Neural cell (in vitro differentiated cells): Measurements from ENCODE around the gene CRY2.

Experiments
- CTCF ChIP-seq: fragments of 450-650 bp; IDR thresholded peaks from 2 replicates; pipeline ENCODE4 v1.5.1; 2014; ENCODE audit warnings: antibody characterized with exemption, mild to moderate bottlenecking, moderate library complexity; ENCODE audit not compliant: poor library complexity, severe bottlenecking
- EP300 ChIP-seq: fragments of 450-650 bp; conservative IDR thresholded peaks from 2 replicates; pipeline ENCODE4 v1.6.1; 2014; ENCODE audit warnings: antibody characterized with exemption, mild to moderate bottlenecking, moderate library complexity; ENCODE audit not compliant: poor library complexity, severe bottlenecking
- EZH2 ChIP-seq: fragments of 200-600, 300-800 bp; shearing (Covaris generic), sonication (generic); IDR thresholded peaks from 2 replicates; pipeline ENCODE4 v1.6.1; 2014; ENCODE audit warnings: antibody characterized with exemption, low read length, borderline replicate concordance, mild to moderate bottlenecking; ENCODE audit not compliant: insufficient read depth, poor library complexity, severe bottlenecking
- MXI1 ChIP-seq: fragments of 450-650 bp; conservative IDR thresholded peaks from 2 replicates; pipeline ENCODE4 v1.6.1; 2014; ENCODE audit warnings: antibody characterized with exemption, mild to moderate bottlenecking; ENCODE audit not compliant: poor library complexity, severe bottlenecking
- POLR2AphosphoS5 ChIP-seq: IDR thresholded peaks from 2 replicates; pipeline ENCODE4 v1.6.1; 2012
- RAD21 ChIP-seq: fragments of 450-650 bp; conservative IDR thresholded peaks from 2 replicates; pipeline ENCODE4 v1.6.1; 2014; ENCODE audit warnings: antibody characterized with exemption, mild to moderate bottlenecking, moderate library complexity
- SMC3 ChIP-seq: fragments of 450-650 bp; conservative IDR thresholded peaks from 2 replicates; pipeline ENCODE4 v1.6.1; 2014; ENCODE audit warnings: antibody characterized with exemption, mild to moderate bottlenecking, moderate library complexity; ENCODE audit not compliant: poor library complexity
- TAF1 ChIP-seq: IDR thresholded peaks from 2 replicates; pipeline ENCODE4 v1.6.1; 2012; ENCODE audit warnings: low read depth
- TF ChIP-seq, protein P1 (sequence below): IDR thresholded peaks from 2 replicates; pipeline ENCODE4 v1.6.1; 2012; ENCODE audit warnings: borderline replicate concordance

GRCh38 chr11:45860348-45860747, 13.1 kb downstream of the CRY2 start:
- TF ChIP-seq CTCF, result no peak
- no peak for TF ChIP-seq SMC3
- TF ChIP-seq TAF1, result no peak
- TF ChIP-seq EZH2, result no peak
- TF ChIP-seq POLR2AphosphoS5, result no peak
- TF ChIP-seq, protein P1, sequence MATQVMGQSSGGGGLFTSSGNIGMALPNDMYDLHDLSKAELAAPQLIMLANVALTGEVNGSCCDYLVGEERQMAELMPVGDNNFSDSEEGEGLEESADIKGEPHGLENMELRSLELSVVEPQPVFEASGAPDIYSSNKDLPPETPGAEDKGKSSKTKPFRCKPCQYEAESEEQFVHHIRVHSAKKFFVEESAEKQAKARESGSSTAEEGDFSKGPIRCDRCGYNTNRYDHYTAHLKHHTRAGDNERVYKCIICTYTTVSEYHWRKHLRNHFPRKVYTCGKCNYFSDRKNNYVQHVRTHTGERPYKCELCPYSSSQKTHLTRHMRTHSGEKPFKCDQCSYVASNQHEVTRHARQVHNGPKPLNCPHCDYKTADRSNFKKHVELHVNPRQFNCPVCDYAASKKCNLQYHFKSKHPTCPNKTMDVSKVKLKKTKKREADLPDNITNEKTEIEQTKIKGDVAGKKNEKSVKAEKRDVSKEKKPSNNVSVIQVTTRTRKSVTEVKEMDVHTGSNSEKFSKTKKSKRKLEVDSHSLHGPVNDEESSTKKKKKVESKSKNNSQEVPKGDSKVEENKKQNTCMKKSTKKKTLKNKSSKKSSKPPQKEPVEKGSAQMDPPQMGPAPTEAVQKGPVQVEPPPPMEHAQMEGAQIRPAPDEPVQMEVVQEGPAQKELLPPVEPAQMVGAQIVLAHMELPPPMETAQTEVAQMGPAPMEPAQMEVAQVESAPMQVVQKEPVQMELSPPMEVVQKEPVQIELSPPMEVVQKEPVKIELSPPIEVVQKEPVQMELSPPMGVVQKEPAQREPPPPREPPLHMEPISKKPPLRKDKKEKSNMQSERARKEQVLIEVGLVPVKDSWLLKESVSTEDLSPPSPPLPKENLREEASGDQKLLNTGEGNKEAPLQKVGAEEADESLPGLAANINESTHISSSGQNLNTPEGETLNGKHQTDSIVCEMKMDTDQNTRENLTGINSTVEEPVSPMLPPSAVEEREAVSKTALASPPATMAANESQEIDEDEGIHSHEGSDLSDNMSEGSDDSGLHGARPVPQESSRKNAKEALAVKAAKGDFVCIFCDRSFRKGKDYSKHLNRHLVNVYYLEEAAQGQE, result no peak
- no peak for TF ChIP-seq EP300
- TF ChIP-seq RAD21, result no peak
- TF ChIP-seq MXI1, result no peak
